Ectodermal cell (in vitro differentiated cells): ENCODE results near the gene TEKT1. TPM values are rescaled to one million over a fixed set of nuclear protein-coding genes. Genes with fewer than 3 reads are reported as not detected.
"Not testable (repeated sequence)": the region's sequence is repeated elsewhere in the genome, so short reads cannot be mapped to it uniquely, and the experiment has no call there.

ENCODE experiments used
- H3K27ac ChIP-seq: 2 replicates; pipeline ENCODE4 v1.7.0; 2013; ENCODE audit warnings: mild to moderate bottlenecking, low read depth, low read length; ENCODE audit not compliant: insufficient read depth, poor library complexity, severe bottlenecking
- H3K27me3 ChIP-seq: 2 replicates; pipeline ENCODE4 v1.7.0; 2013; ENCODE audit warnings: mild to moderate bottlenecking, low read length; ENCODE audit not compliant: insufficient read depth, control insufficient read depth, poor library complexity, severe bottlenecking
- H3K36me3 ChIP-seq: one replicate; pipeline ENCODE4 v1.7.0; 2013; ENCODE audit warnings: low read length; ENCODE audit not compliant: control insufficient read depth, insufficient read depth
- H3K4me1 ChIP-seq: one replicate; pipeline ENCODE4 v1.7.0; 2013; ENCODE audit warnings: low read length; ENCODE audit not compliant: control insufficient read depth, insufficient read depth
- H3K4me3 ChIP-seq: 2 replicates; pipeline ENCODE4 v1.7.0; 2013; ENCODE audit warnings: low read depth, low read length, control low read depth; ENCODE audit not compliant: insufficient read depth
- H3K9me3 ChIP-seq: 2 replicates; pipeline ENCODE4 v1.7.0; 2013; ENCODE audit warnings: mild to moderate bottlenecking, low read length, moderate library complexity; ENCODE audit not compliant: control insufficient read depth
- WGBS, 2 experiments: methylation state at CpG; one replicate each; pipeline ENCODE4 v1.1.7; 2013; ENCODE audit warnings: missing lambda C conversion rate in 2 of 2; 5-methylcytosine and 5-hydroxymethylcytosine counted together
- polyA plus RNA-seq, 4 experiments: library from polyadenylated mRNA; stranded (reverse); fragments of 50-300 nt; gene quantifications; one replicate each; pipeline ENCODE4 v1.2.3, GENCODE V29; 2013

TEKT1 gene
- not detected for polyA plus RNA-seq (2013, experiment 1 of 4)
- not detected for polyA plus RNA-seq (2013, experiment 2 of 4)
- polyA plus RNA-seq (2013, experiment 3 of 4) = 0.43 TPM
- not detected for polyA plus RNA-seq (2013, experiment 4 of 4)

DNA sequence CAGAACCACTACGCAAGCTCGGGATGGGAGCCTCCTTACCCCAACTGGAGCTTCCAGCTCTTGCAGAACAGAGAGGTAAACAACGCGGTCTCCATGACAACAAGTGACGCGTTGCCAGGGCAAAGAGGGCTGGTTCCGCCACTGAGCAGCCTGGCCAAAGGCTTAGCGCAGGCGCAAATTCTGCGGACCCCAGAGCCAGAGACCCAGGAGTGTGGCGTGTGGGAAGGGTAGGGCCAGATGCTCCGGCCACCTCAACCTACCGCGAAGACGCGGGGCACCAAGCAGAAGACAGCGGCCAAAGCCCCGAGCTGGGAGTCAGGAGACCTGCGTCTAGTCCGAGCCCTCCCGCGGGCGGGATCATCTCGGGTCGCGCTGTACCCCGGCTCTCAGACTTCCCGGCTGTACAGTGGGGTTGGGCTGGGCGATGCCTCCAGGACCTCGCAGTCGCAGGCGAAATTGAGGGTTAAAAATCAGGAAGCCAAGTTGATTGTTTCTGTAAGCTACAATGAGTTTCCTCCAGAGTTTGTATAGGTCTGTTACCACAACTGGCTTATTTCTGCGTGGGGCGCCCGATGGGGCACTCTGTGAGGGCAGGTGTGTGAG, at the start of gene TEKT1:
TEKT1 (minus strand) TSS at position 69 of the 603 bp plus-strand sequence. CDS start 1,353 bp downstream, outside the sequence.
- peaks cover 63% of the 10 kb centered on the region for H3K27me3 ChIP-seq
- H3K9me3 ChIP-seq = no peaks in the 10 kb centered on the region
- H3K27ac ChIP-seq = no peak within 1 kb of the TSS
- H3K4me1 ChIP-seq = peaks cover 3% of the 10 kb centered on the region
- WGBS, 2 experiments = 7% methylated on average over 35 of the region's 35 CpGs
- peak within 1 kb of the TSS; percentile 39 for H3K4me3 ChIP-seq
- H3K36me3 ChIP-seq = no peaks in the 10 kb centered on the region

DNA sequence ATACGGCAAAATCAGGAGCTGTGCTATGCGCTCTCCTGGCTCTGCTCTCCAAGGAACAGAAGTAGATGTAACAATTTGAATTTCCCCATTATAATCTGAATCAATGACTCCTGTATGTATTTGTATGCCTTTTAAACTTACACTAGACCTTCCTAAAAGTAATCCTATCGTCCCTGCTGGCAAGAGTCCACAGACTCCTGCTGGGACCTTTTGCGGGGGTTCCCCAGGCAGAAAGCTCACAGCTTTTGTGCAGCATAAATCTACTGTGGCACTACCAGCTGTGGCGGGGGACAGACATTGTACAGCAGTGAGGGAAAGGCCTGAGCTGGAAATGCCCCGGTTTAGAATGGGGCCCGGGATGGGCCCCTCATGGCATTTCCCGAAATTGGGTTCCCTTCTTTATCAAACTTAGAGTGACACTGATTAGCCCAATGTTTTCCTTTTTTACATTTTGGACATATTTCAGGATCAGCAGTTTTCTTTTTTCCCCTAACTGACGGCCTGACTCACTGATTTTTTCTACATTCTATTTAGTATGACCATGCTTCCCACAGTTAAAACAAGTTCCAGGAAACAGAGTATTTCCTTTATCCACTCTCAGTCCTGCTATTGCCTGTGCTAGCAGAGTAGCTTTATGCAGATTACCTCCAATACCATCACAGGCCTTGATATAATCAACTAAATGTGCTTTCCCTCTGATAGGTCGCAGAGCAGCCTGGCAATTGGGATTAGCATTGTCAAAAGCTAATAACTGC, 47.9 kb upstream of the TEKT1 start:
- not testable (repeated sequence) for H3K27ac ChIP-seq, H3K9me3 ChIP-seq, H3K4me3 ChIP-seq, H3K36me3 ChIP-seq, H3K4me1 ChIP-seq, H3K27me3 ChIP-seq
- 75 to 76% methylated on average over 9 to 10 of the region's 10 CpGs for WGBS, 2 experiments

DNA sequence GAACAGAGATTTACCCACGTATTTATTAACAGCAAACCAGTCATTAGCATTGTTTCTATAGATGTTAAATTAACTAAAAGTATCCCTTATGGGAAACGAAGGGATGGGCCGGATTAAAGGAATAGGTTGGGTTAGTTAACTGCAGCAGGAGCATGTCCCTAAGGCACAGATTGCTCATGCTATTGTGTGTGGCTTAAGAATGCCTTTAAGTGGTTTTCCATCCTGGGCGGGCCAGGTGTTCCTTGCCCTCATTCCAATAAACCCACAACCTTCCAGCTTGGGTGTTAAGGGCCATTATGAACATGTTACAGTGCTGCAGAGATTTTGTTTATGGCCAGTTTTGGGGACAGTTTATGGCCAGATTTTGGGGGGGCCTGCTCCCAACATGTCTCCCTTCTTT, 43.7 kb upstream of the TEKT1 start:
- 90 to 93% methylated on average over 2 to 3 of the region's 4 CpGs for WGBS, 2 experiments
- not testable (repeated sequence) for H3K27me3 ChIP-seq, H3K4me3 ChIP-seq, H3K27ac ChIP-seq, H3K9me3 ChIP-seq, H3K4me1 ChIP-seq, H3K36me3 ChIP-seq

DNA sequence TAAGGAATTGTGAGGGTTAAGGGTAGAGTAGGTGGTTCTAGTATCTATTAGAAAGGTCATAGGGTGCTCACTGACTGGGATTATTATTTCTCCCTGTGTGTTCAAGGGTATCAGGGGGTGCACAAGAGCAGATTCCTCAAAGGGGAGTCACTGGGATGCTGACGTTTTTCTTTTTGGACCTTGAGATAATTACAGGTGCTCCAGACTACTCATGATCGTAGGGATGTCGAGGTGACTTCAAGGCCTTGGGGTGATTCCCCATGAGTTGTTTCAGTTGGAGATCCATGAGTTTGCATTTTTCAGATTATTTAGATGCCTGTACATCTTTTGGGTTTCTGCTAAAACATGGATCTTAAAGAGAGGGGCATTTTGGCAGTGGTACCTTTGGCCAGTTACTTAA, 41.4 kb upstream of the TEKT1 start:
- Histone ChIP-seq H3K36me3 (no peaks in the 10 kb centered on the region), H3K27ac (no peak overlapping the region), H3K4me3 (no peak overlapping the region), H3K27me3 (no peaks in the 10 kb centered on the region), H3K4me1 (no peaks in the 10 kb centered on the region), H3K9me3 (no peaks in the 10 kb centered on the region)
- 92 to 93% methylated on average over 3 of the region's 3 CpGs for WGBS, 2 experiments

DNA sequence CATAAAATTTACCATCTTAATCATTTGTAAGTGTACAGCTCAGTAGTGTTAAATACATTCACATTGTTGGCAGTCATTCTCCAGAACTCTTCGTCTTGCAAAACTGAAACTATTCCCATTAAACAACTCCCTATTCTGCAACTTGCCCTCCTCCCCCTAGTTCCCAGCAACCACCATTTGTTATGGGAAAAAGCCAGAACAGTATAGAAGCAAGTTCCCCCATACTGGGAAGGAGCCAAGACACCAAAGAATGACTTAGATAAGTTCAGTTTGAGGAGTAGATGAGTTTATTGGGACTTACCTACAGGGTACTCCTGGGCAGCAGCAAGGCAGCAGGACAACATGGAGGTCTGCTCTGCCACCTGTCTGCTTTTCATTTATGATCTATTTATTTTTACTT, 39.3 kb upstream of the TEKT1 start:
- H3K9me3 ChIP-seq = no peaks in the 10 kb centered on the region
- H3K4me3 ChIP-seq = no peak overlapping the region
- H3K27me3 ChIP-seq = no peaks in the 10 kb centered on the region
- no peak overlapping the region for H3K27ac ChIP-seq
- no peaks in the 10 kb centered on the region for H3K4me1 ChIP-seq
- WGBS, 2 experiments = 84 to 90% methylated on average over 1 of the region's 1 CpG
- no peaks in the 10 kb centered on the region for H3K36me3 ChIP-seq

DNA sequence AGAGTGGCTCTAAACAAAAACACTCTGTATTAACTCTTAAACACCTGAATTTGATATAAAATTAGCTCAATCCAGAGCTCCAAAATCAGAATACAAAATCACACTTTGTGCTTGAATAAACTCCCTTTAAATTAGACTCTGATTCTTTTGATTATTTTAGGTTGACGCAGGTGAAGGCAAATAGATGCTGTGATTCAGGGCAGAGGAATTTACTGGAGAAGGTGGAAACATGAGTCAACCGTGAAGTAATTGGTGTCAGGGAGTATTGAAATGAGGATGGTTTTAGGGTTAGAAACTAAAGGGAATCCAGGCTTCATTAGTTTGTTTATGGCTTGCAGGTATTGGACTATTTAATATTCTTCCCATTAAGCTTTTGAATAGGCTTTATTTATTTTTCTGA, 37.1 kb upstream of the TEKT1 start:
- H3K9me3 ChIP-seq = no peaks in the 10 kb centered on the region
- no peaks in the 10 kb centered on the region for H3K27me3 ChIP-seq
- WGBS, 2 experiments = 67 to 76% methylated on average over 2 of the region's 2 CpGs
- no peak overlapping the region for H3K4me3 ChIP-seq
- no peaks in the 10 kb centered on the region for H3K36me3 ChIP-seq
- no peak overlapping the region for H3K27ac ChIP-seq
- H3K4me1 ChIP-seq = no peaks in the 10 kb centered on the region

DNA sequence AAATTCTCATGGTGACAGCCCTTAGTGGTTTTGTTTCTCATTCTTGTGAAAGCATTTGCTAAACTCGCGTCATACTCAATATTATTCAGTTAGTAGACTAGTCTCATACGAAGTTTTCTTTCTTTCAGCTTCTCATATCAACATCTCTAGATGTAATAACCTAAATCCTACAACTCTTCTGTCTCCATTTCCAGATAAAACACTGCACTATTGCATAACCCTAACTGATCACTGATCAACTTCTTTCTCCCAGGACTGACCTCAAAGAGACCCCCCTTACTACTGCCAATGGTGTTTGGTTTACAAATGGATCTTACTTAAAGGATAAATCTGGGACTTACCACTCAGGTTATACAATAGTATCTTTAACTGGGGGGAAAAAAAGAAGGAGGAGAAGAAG, 36.3 kb upstream of the TEKT1 start:
- WGBS, 2 experiments = 79 to 88% methylated on average over 3 of the region's 3 CpGs
- Histone ChIP-seq H3K4me1 (no peaks in the 10 kb centered on the region), H3K27ac (no peak overlapping the region)

DNA sequence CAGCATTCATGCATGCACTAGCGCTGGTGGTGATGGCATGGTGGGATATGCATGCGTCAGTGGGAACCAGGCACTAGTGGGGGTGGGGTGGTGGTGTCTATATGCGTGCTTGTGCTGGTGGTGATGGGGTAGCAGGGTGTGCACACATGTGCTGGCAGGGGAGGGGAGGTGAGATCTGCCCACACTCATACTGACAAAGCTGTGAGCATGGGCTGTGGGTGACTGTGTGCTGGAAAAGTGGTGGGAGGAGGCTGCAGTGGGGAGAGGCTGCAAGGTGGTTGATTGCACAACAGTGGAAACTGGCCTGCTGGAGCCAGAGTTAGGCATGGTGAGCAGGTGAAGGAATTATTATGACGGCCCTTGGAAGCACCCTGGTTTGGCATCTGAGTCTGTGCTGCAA, 31.3 kb upstream of the TEKT1 start:
- H3K36me3 ChIP-seq = no peaks in the 10 kb centered on the region
- H3K9me3 ChIP-seq = no peaks in the 10 kb centered on the region
- H3K27me3 ChIP-seq = no peaks in the 10 kb centered on the region
- H3K27ac ChIP-seq = no peak overlapping the region
- no peaks in the 10 kb centered on the region for H3K4me1 ChIP-seq
- WGBS, 2 experiments = 91 to 95% methylated on average over 4 of the region's 4 CpGs
- no peak overlapping the region for H3K4me3 ChIP-seq

More for the DNA sequence above, 36.3 kb upstream of the TEKT1 start:
- Histone ChIP-seq H3K36me3 (no peaks in the 10 kb centered on the region), H3K9me3 (no peaks in the 10 kb centered on the region), H3K4me3 (no peak overlapping the region), H3K27me3 (no peaks in the 10 kb centered on the region)

DNA sequence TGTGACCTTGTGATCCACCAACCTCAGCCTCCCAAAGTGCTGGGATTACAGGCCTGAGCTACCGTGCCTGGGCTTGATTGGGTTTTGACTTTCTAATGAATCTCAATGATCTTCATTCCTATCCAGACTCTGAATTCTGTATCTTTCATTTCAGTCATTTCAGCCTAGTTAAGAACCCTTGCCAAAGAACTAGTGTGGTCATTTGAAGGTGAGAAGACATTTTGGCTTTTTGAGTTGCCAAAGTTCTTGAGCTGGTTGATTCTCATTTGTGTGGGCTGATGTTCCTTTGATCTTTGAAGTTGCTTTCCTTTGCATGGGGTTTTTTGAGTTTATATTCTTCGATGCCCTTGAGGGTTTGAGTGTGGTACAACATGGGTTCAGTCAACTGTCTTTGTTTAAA, 30.6 kb upstream of the TEKT1 start:
- no peak overlapping the region for H3K27ac ChIP-seq
- no peak overlapping the region for H3K4me3 ChIP-seq
- no peaks in the 10 kb centered on the region for H3K36me3 ChIP-seq
- no peaks in the 10 kb centered on the region for H3K27me3 ChIP-seq
- H3K4me1 ChIP-seq = no peaks in the 10 kb centered on the region
- no peaks in the 10 kb centered on the region for H3K9me3 ChIP-seq
- 83 to 89% methylated on average over 2 of the region's 2 CpGs for WGBS, 2 experiments

DNA sequence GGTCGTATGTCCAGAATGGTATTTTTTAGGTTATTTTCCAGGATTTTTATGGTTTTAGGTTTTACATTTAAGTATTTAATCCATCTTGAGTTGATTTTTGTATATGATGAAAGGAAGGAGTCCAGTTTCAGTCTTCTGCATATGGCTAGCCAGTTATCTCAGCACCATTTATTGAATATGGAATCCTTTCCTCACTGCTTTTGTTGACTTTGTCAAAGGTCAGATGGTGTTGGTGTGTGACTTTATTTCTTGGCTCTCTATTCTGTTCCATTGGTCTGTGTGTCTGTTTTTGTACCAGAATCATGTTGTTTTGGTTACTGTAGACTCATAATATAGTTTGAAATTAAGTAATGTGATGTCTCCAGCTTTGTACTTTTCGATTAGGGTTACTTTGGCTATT, 26.4 kb upstream of the TEKT1 start:
- H3K36me3 ChIP-seq = no peaks in the 10 kb centered on the region
- 84 to 89% methylated on average over 2 of the region's 2 CpGs for WGBS, 2 experiments
- H3K27me3 ChIP-seq = no peaks in the 10 kb centered on the region
- H3K4me3 ChIP-seq = no peak overlapping the region
- H3K4me1 ChIP-seq = no peaks in the 10 kb centered on the region
- no peak overlapping the region for H3K27ac ChIP-seq
- H3K9me3 ChIP-seq = no peaks in the 10 kb centered on the region
